HepG2 (cell line): ENCODE results near the gene ADGRF5. TPM values are rescaled to one million over a fixed set of nuclear protein-coding genes. Genes with fewer than 3 reads are reported as not detected.

Experiments
- ARID2 ChIP-seq: sonication (generic); formaldehyde crosslinking; IDR thresholded peaks from 2 replicates; pipeline ENCODE4 v1.8.1; 2022; ENCODE audit warnings: mild to moderate bottlenecking, missing genetic modification reagents, borderline replicate concordance
- CENPBD1 ChIP-seq: sonication (generic); formaldehyde crosslinking; IDR thresholded peaks from 2 replicates; pipeline ENCODE4 v1.8.0; 2022; ENCODE audit warnings: missing genetic modification reagents, low read depth, mild to moderate bottlenecking, borderline replicate concordance
- CENPT ChIP-seq: sonication (generic); formaldehyde crosslinking; IDR thresholded peaks from 2 replicates; pipeline ENCODE4 v1.8.0; 2022; ENCODE audit warnings: low read depth, mild to moderate bottlenecking, moderate library complexity, missing genetic modification reagents
- ISL2 ChIP-seq: sonication (generic); formaldehyde crosslinking; IDR thresholded peaks from 2 replicates; pipeline ENCODE4 v1.5.0; 2020; ENCODE audit warnings: missing genetic modification reagents
- KDM5A ChIP-seq: fragments of 200-600 bp; sonication (generic); IDR thresholded peaks from 2 replicates; pipeline ENCODE4 v1.7.0; 2018; ENCODE audit warnings: antibody characterized with exemption, mild to moderate bottlenecking, low read length, borderline replicate concordance
- KLF15 ChIP-seq: sonication (generic); formaldehyde crosslinking; IDR thresholded peaks from 2 replicates; pipeline ENCODE4 v1.8.1; 2023; ENCODE audit warnings: borderline replicate concordance, mild to moderate bottlenecking, inconsistent platforms, missing genetic modification reagents, mixed read lengths
- MED1 ChIP-seq: sonication (generic); formaldehyde crosslinking; IDR thresholded peaks from 2 replicates; pipeline ENCODE4 v1.4.0; 2020; ENCODE audit warnings: missing genetic modification reagents
- NAIF1 ChIP-seq: sonication (generic); formaldehyde crosslinking; IDR thresholded peaks from 2 replicates; pipeline ENCODE4 v1.5.0; 2020; ENCODE audit warnings: mild to moderate bottlenecking, missing genetic modification reagents, borderline replicate concordance
- NR3C1 ChIP-seq: sonication (generic); formaldehyde crosslinking; IDR thresholded peaks from 2 replicates; pipeline ENCODE4 v1.4.0; 2020; ENCODE audit warnings: missing genetic modification reagents
- POGZ ChIP-seq: sonication (generic); formaldehyde crosslinking; IDR thresholded peaks from 2 replicates; pipeline ENCODE4 v1.4.0; 2020; ENCODE audit warnings: mild to moderate bottlenecking, missing genetic modification reagents
- RBAK ChIP-seq: sonication (generic); formaldehyde crosslinking; IDR thresholded peaks from 2 replicates; pipeline ENCODE4 v1.5.1; 2020; ENCODE audit warnings: mild to moderate bottlenecking, missing genetic modification reagents
- RBFOX2 ChIP-seq: fragments of 200-400 bp; formaldehyde crosslinking; IDR thresholded peaks from 2 replicates; pipeline ENCODE4 v1.6.1; 2017; ENCODE audit warnings: low read depth, mild to moderate bottlenecking, low read length
- SIX4 ChIP-seq: sonication (generic); formaldehyde crosslinking; IDR thresholded peaks from 2 replicates; pipeline ENCODE4 v1.4.0; 2020; ENCODE audit warnings: missing genetic modification reagents
- SNAPC4 ChIP-seq: sonication (generic); formaldehyde crosslinking; IDR thresholded peaks from 2 replicates; pipeline ENCODE4 v1.4.0; 2020; ENCODE audit warnings: mild to moderate bottlenecking, missing genetic modification reagents
- SRY ChIP-seq: sonication (generic); formaldehyde crosslinking; IDR thresholded peaks from 2 replicates; pipeline ENCODE4 v1.8.0; 2022; ENCODE audit warnings: mild to moderate bottlenecking, missing genetic modification reagents
- ZC3H13 ChIP-seq: sonication (generic); formaldehyde crosslinking; IDR thresholded peaks from 2 replicates; pipeline ENCODE4 v1.8.1; 2023; ENCODE audit warnings: mild to moderate bottlenecking, missing genetic modification reagents, moderate library complexity
- ZNF18 ChIP-seq: sonication (generic); formaldehyde crosslinking; IDR thresholded peaks from 2 replicates; pipeline ENCODE4 v1.8.0; 2022; ENCODE audit warnings: mild to moderate bottlenecking, missing genetic modification reagents; ENCODE audit not compliant: insufficient replicate concordance
- ZNF232 ChIP-seq: sonication (generic); formaldehyde crosslinking; IDR thresholded peaks from 2 replicates; pipeline ENCODE4 v1.4.0; 2020; ENCODE audit warnings: missing genetic modification reagents, borderline replicate concordance
- ZNF256 ChIP-seq: sonication (generic); formaldehyde crosslinking; conservative IDR thresholded peaks from 2 replicates; pipeline ENCODE4 v1.4.0; 2020; ENCODE audit warnings: missing genetic modification reagents
- ZNF557 ChIP-seq: sonication (generic); formaldehyde crosslinking; IDR thresholded peaks from 2 replicates; pipeline ENCODE4 v1.4.0; 2020; ENCODE audit warnings: missing genetic modification reagents
- ZNF576 ChIP-seq: sonication (generic); formaldehyde crosslinking; IDR thresholded peaks from 2 replicates; pipeline ENCODE4 v1.4.0; 2020; ENCODE audit warnings: mild to moderate bottlenecking, missing genetic modification reagents
- ZNF674 ChIP-seq: sonication (generic); formaldehyde crosslinking; IDR thresholded peaks from 2 replicates; pipeline ENCODE4 v1.5.0; 2020; ENCODE audit warnings: low read depth, mild to moderate bottlenecking, missing genetic modification reagents
- ZNF768 ChIP-seq: sonication (generic); formaldehyde crosslinking; IDR thresholded peaks from 2 replicates; pipeline ENCODE4 v1.4.0; 2020; ENCODE audit warnings: missing genetic modification reagents
- ZSCAN9 ChIP-seq: IDR thresholded peaks from 2 replicates; pipeline ENCODE4 v1.6.1; 2016; ENCODE audit warnings: borderline replicate concordance
- polyA plus RNA-seq, 8 experiments: library from polyadenylated mRNA; depleted of rRNA in 3 of 8; stranded (reverse) in 7 of 8; unstranded in 1 of 8; fragments of >200 nt; fragmentation: Illumina TruSeq in 4 of 8; extraction: Trizol in 4 of 8; gene quantifications; 2 replicates each; pipeline versions ENCODE4 v1.2.1 to v1.2.3, GENCODE V29; 2011 to 2016; ENCODE audit warnings: low read depth in 4 of 8, missing spikeins in 1 of 8, mixed read lengths in 1 of 8; ENCODE audit not compliant: insufficient read depth in 1 of 8
- total RNA-seq, 5 experiments: library from RNA; depleted of rRNA; stranded (reverse); fragments of >200 nt; fragmentation: Illumina TruSeq; extraction: Trizol; gene quantifications; 2 replicates each; pipeline ENCODE4 v1.2.3, GENCODE V29; 2016; ENCODE audit warnings: low read depth in 1 of 5

Gene ADGRF5
- total and polyA plus RNA-seq, 2 of the 13 experiments (the other 11 are each of a cell fraction or from before 2014, with no cell fraction given) = not detected

GRCh38 chr6:46848684-46849360, 72.9 kb downstream of the ADGRF5 start (continued):
- TF ChIP-seq SNAPC4 (CRISPR knock-in tag) (no peak), ZNF18 (CRISPR knock-in tag) (no peak), ZNF674 (CRISPR knock-in tag) (no peak), ZC3H13 (CRISPR knock-in tag) (no peak), POGZ (CRISPR knock-in tag) (peak; percentile 67; the same call in 1 of the 2 replicates), NAIF1 (CRISPR knock-in tag) (no peak), ZNF576 (CRISPR knock-in tag) (no peak), ZNF256 (CRISPR knock-in tag) (no peak), RBAK (CRISPR knock-in tag) (no peak), RBFOX2 (no peak), ARID2 (CRISPR knock-in tag) (peak; percentile 28; the same call in 1 of the 2 replicates), SIX4 (peak; percentile 60), NR3C1 (no peak), MED1 (CRISPR knock-in tag) (peak; percentile 57), CENPT (CRISPR knock-in tag) (no peak), ZNF232 (CRISPR knock-in tag) (no peak), KLF15 (no peak), ZNF768 (peak; percentile 75; the same call in 1 of the 2 replicates), SRY (CRISPR knock-in tag) (no peak), ISL2 (CRISPR knock-in tag) (0 out of 2 replicates have a peak, but pooled peaks have one; percentile 18), KDM5A (no peak), CENPBD1 (CRISPR knock-in tag) (no peak), ZNF557 (CRISPR knock-in tag) (no peak), ZSCAN9 (CRISPR knock-in tag) (0 out of 2 replicates have a peak, but pooled peaks have one; percentile 55)
